ENCODE results near the gene HMX2. TPM values are rescaled to one million over a fixed set of nuclear protein-coding genes. Genes with fewer than 3 reads are reported as not detected.

The HMX2 gene
- total and polyA plus RNA-seq, 2 of the 8 experiments (the other 6 are each of a cell fraction or from before 2014, with no cell fraction given): 2.0 to 2.7 TPM

DNA sequence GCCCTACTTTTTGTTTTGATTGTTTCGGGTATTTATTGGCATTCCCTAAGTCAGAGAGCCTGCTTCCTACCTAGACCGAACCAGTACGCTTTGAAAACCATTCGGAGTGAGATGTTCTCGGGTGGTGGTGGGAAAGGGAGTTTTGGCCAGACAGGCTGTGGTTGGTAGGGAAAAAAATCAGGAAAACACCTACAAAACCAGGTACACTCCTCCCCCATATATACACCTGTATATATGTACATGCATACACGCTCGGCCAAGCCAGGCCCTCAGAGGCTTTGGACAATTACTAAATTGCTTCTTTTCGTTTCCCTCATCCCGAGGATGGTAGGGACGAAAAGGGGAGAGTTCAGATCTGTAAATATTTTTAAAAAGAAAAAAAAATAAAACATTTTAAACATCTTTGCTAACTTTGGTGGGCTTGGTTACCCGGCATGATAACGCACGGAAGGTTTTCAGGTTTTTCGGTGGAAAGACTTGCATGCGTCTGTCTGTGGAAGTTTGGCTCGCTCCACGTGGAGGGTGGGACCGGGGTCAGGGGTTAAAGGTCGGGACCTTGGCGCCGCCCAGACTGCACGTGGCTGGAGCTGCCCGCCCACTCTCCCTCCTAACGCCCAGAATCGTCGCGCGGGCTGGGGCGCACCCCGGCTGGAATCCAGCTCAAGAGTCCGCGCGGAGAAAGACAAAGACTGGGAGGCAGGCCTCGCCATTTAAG is 2.5 kb downstream of the HMX2 start (continued):
- TF ChIP-seq KDM1A (IDR thresholded peaks at IDR 0.05; ENCODE audit: borderline replicate concordance, low read length) (no peak), GABPA (IDR thresholded peaks at IDR 0.05; ENCODE audit: borderline replicate concordance, insufficient read depth, low read length) (no peak), KDM5A (IDR thresholded peaks at IDR 0.05; ENCODE audit: low read length) (no peak), BRCA1 (IDR thresholded peaks at IDR 0.05; ENCODE audit: low read depth, low read length) (no peak), SIRT6 (IDR thresholded peaks at IDR 0.05; ENCODE audit: low read length) (no peak), RNF2 (IDR thresholded peaks at IDR 0.05; ENCODE audit: borderline replicate concordance, low read depth, low read length, missing control alignments, poor library complexity, severe bottlenecking) (peak; percentile 88), CTBP2 (IDR thresholded peaks at IDR 0.05; ENCODE audit: borderline replicate concordance, insufficient read depth, insufficient read length, low read length) (no peak), SIN3A (conservative IDR thresholded peaks at IDR 0.05 in 1 of 2, IDR thresholded peaks at IDR 0.05 in 1 of 2; ENCODE audit: low read depth in 1 of 2, low read length in 2 of 2) (no peak), SUZ12 (IDR thresholded peaks at IDR 0.05; ENCODE audit: low read length) (no peak), POLR2AphosphoS5 (IDR thresholded peaks at IDR 0.05; ENCODE audit: low read depth, low read length) (no peak), TBP (IDR thresholded peaks at IDR 0.05; ENCODE audit: low read depth, low read length) (no peak)
- TF ChIP-seq, protein P1, sequence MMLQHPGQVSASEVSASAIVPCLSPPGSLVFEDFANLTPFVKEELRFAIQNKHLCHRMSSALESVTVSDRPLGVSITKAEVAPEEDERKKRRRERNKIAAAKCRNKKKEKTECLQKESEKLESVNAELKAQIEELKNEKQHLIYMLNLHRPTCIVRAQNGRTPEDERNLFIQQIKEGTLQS (IDR thresholded peaks at IDR 0.05; ENCODE audit: insufficient read depth, low read depth, low read length): no peak
- TF ChIP-seq, protein P2, sequence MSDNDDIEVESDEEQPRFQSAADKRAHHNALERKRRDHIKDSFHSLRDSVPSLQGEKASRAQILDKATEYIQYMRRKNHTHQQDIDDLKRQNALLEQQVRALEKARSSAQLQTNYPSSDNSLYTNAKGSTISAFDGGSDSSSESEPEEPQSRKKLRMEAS (IDR thresholded peaks at IDR 0.05): peak; percentile 95
- TF ChIP-seq, protein P3, sequence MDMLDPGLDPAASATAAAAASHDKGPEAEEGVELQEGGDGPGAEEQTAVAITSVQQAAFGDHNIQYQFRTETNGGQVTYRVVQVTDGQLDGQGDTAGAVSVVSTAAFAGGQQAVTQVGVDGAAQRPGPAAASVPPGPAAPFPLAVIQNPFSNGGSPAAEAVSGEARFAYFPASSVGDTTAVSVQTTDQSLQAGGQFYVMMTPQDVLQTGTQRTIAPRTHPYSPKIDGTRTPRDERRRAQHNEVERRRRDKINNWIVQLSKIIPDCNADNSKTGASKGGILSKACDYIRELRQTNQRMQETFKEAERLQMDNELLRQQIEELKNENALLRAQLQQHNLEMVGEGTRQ (IDR thresholded peaks at IDR 0.05; ENCODE audit: low read length): 0 out of 2 replicates have a peak, but pooled peaks have one; percentile 7
